A673 (cell line): ENCODE results near the gene CEP83. TPM values are rescaled to one million over a fixed set of nuclear protein-coding genes. Genes with fewer than 3 reads are reported as not detected.

Source experiments
- BruUV-seq: library from RNA; stranded (reverse); fragments of 400-500 nt; replicated peaks from 2 replicates; lab custom pipeline; 2021; lab: Mats Ljungman, UMichigan
- CTCF ChIA-PET: fragments of 300-600 bp; sonication (Branson Sonifier 250); formaldehyde crosslinking; loops from one replicate; lab custom pipeline; 2022; ENCODE audit warnings: antibody characterized with exemption; lab: Charles Lee
- POLR2A ChIA-PET: fragments of 300-600 bp; sonication (Branson Sonifier 250); formaldehyde crosslinking; loops from one replicate; lab custom pipeline; 2022; ENCODE audit warnings: antibody characterized with exemption; ENCODE audit not compliant: low non-redundant PET; lab: Charles Lee
- DNase-seq: peaks from one replicate; pipeline ENCODE4 v3.0.0-alpha.2; 2015; ENCODE audit warnings: low spot score
- H3K27ac ChIP-seq: fragments of 200-600 bp; sonication (generic); 2 replicates; pipeline ENCODE4 v1.5.1; 2016; ENCODE audit warnings: mixed run types, low read depth, mild to moderate bottlenecking, mixed read lengths, antibody characterized with exemption, low read length; ENCODE audit not compliant: poor library complexity, severe bottlenecking
- H3K27me3 ChIP-seq: fragments of 200-600 bp; sonication (generic); replicated peaks from 2 replicates; pipeline ENCODE4 v1.6.1; 2017; ENCODE audit warnings: mixed run types, low read depth, mild to moderate bottlenecking, mixed read lengths, antibody characterized with exemption, low read length; ENCODE audit not compliant: insufficient read depth, poor library complexity
- H3K36me3 ChIP-seq: fragments of 200-600 bp; sonication (generic); 2 replicates; pipeline ENCODE4 v1.6.1; 2016; ENCODE audit warnings: mixed run types, mild to moderate bottlenecking, mixed read lengths, antibody characterized with exemption, low read length; ENCODE audit not compliant: insufficient read depth, poor library complexity, severe bottlenecking
- H3K4me1 ChIP-seq: fragments of 200-600 bp; sonication (generic); 2 replicates; pipeline ENCODE4 v1.6.1; 2017; ENCODE audit warnings: mixed run types, mild to moderate bottlenecking, mixed read lengths, antibody characterized with exemption, low read length; ENCODE audit not compliant: insufficient read depth, poor library complexity, severe bottlenecking
- H3K4me3 ChIP-seq: fragments of 200-600 bp; sonication (generic); 2 replicates; pipeline ENCODE4 v1.5.1; 2016; ENCODE audit warnings: low read depth, mixed run types, mild to moderate bottlenecking, mixed read lengths, low read length; ENCODE audit not compliant: poor library complexity, severe bottlenecking
- H3K9me3 ChIP-seq: fragments of 200-600 bp; sonication (generic); 2 replicates; pipeline ENCODE4 v1.6.1; 2016; ENCODE audit warnings: mixed run types, low read depth, mild to moderate bottlenecking, mixed read lengths, antibody characterized with exemption, low read length; ENCODE audit not compliant: poor library complexity, severe bottlenecking
- CTCF ChIP-seq: fragments of 300-800, 200-600 bp; sonication (generic); conservative IDR thresholded peaks from 2 replicates; pipeline ENCODE4 v1.5.1; 2017; ENCODE audit warnings: low read depth, mild to moderate bottlenecking, antibody characterized with exemption, low read length, moderate library complexity, mixed read lengths
- EZH2 ChIP-seq: fragments of 200-600 bp; sonication (generic); IDR thresholded peaks from 2 replicates; pipeline ENCODE4 v1.6.1; 2017; ENCODE audit warnings: borderline replicate concordance, low read depth, mild to moderate bottlenecking, mixed read lengths, antibody characterized with exemption, low read length; ENCODE audit not compliant: poor library complexity, severe bottlenecking
- intact Hi-C: fragments of 100-400 bp; cut with micrococcal nuclease; formaldehyde crosslinking; loops from one replicate; pipeline ENCODE4 v1.10.0; 2022; ENCODE audit not compliant: unreplicated experiment
- total RNA-seq: library from RNA; stranded (reverse); gene quantifications from 2 replicates; pipeline ENCODE4 v1.2.3, GENCODE V29; 2021

The CEP83 gene
- total RNA-seq, 1 experiment from 2014 or later, result 29.2 TPM

GRCh38 chr12:94271351-94271750 lies 188.3 kb downstream of the CEP83 start:
- no peak for DNase-seq
- no peak overlapping the region for H3K27ac ChIP-seq
- no TSS peak for BruUV-seq
- peaks cover 45% of the 10 kb centered on the region for H3K27me3 ChIP-seq
- ChIA-PET CTCF (no interaction called here), POLR2A (no interaction called here)
- intact Hi-C loops, result no loop called here
- H3K4me1 ChIP-seq, result peaks cover 20% of the 10 kb centered on the region
- TF ChIP-seq EZH2 (no peak), CTCF (no peak)
- no peaks in the 10 kb centered on the region for H3K36me3 ChIP-seq
- no peak overlapping the region for H3K4me3 ChIP-seq
- no peaks in the 10 kb centered on the region for H3K9me3 ChIP-seq

- ChIA-PET CTCF (no interaction called here), POLR2A (no interaction called here)
- intact Hi-C loops, result loop anchor here (10.0 kb wide), 1 partner anchor 255 kb away; no protein-coding TSS in a partner anchor
- no peaks in the 10 kb centered on the region for H3K9me3 ChIP-seq
- no peak overlapping the region for H3K27ac ChIP-seq
- BruUV-seq, result no TSS peak
- TF ChIP-seq CTCF (no peak), EZH2 (no peak)
- H3K36me3 ChIP-seq, result no peaks in the 10 kb centered on the region
- peaks cover 51% of the 10 kb centered on the region for H3K27me3 ChIP-seq
- DNase-seq, result no peak
- no peak overlapping the region for H3K4me3 ChIP-seq
- H3K4me1 ChIP-seq, result peaks cover 25% of the 10 kb centered on the region
These were observed 190.2 kb downstream of the CEP83 start for GRCh38 chr12:94269316-94269999.

- Histone ChIP-seq H3K27me3 (peaks cover 47% of the 10 kb centered on the region), H3K36me3 (no peaks in the 10 kb centered on the region), H3K4me1 (peaks cover 39% of the 10 kb centered on the region), H3K9me3 (no peaks in the 10 kb centered on the region), H3K4me3 (no peak overlapping the region), H3K27ac (no peak overlapping the region)
- ChIA-PET POLR2A (no interaction called here), CTCF (no interaction called here)
- BruUV-seq, result no TSS peak
- DNase-seq, result no peak
- intact Hi-C loops, result loop anchor here (10.0 kb wide), 1 partner anchor 257 kb away; no protein-coding TSS in a partner anchor
- TF ChIP-seq EZH2 (no peak), CTCF (no peak)
These were observed 191.7 kb downstream of the CEP83 start for GRCh38 chr12:94267921-94268471.
